DMS79 (cell line): ENCODE results near the gene PCDHB9.
"Not testable (repeated sequence)": the region's sequence is repeated elsewhere in the genome, so short reads cannot be mapped to it uniquely, and the experiment has no call there.

Experiments
- DNase-seq: peaks from one replicate; lab custom pipeline; 2025; lab: John Stamatoyannopoulos, UW

The PCDHB9 gene

GRCh38 chr5:141188682-141189081, 1.7 kb downstream of the PCDHB9 start:
- DNase-seq = not testable (repeated sequence)

GRCh38 chr5:141189131-141189530, 2.2 kb downstream of the PCDHB9 start:
- not testable (repeated sequence) for DNase-seq

DNA sequence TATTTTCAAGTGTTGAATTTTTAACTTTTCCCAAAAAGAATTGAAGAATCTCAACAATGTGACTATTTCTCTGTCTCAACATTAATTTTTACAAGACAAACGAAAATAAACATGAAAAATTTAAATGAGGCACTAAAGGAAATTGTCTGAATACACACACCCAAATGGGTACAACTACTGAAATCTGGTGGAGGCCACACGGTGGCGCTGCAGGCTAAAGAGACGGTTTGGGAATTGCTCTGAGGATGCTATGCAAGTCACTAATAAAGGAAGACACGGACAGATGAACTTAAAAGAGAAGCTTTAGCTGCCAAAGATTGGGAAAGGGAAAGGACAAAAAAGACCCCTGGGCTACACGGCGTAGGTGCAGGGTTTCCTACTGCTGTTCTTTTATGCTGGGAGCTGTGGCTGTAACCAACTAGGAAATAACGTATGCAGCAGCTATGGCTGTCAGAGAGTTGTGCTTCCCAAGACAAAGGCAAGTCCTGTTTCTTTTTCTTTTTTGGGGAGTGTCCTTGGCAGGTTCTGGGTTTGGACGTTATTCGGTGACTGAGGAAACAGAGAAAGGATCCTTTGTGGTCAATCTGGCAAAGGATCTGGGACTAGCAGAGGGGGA, 5.3 kb downstream of the PCDHB9 start, which contains the start of gene PCDHB10:
Gene PCDHB10 (plus strand): TSS at position 244 of the 616 bp plus-strand sequence. CDS start 200 bp downstream, at position 444.
- DNase-seq = no peak

- not testable (repeated sequence) for DNase-seq
These were observed 7.4 kb downstream of the PCDHB9 start for GRCh38 chr5:141194332-141194731.

GRCh38 chr5:141196363-141196762, 9.4 kb downstream of the PCDHB9 start:
- no peak for DNase-seq

DNA sequence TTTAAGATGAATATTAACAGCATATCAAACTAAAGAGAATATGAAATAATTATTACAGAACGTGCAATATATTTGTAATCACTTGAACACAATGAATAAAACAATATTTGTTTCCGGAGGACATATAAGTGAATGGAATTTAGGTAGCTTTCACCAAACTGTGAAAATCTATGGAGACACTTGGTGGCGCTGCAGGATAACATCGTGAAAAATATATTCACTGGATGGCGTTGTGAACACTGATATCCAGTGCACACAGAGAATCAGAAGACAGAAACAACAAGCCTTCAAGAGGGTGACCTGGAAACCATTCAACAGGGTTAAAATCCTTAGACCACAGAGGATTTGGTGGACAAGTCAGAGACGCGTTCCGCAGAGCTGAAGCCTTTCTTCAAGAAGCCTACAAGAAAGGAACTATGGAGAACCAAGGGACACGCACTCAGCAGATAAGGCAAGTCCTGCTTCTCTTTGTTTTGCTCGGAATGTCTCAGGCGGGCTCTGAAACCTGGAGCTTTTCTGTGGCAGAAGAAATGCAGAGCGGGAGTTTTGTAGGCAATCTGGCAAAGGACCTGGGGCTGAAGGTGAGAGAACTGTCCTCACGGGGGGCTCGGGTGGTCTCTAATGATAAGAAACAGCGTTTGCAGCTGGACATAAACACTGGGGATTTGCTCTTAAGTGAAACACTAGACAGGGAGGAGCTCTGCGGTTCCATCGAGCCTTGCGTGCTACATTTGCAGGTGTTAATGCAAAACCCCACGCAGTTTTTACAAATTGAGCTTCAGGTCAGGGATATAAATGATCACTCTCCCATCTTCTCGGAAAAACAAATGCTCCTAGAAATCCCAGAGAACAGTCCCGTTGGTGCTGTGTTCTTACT, 12.6 kb downstream of the PCDHB9 start, which contains the start of gene PCDHB11:
Gene PCDHB11 (plus strand): TSS at position 269 of the 877 bp plus-strand sequence. CDS start 148 bp downstream, at position 417.
- no peak for DNase-seq

- DNase-seq = not testable (repeated sequence)
These were observed 14.2 kb downstream of the PCDHB9 start for GRCh38 chr5:141201126-141201525.

- not testable (repeated sequence) for DNase-seq
These were observed 14.7 kb downstream of the PCDHB9 start for GRCh38 chr5:141201646-141202045.

GRCh38 chr5:141208478-141208877, 21.5 kb downstream of the PCDHB9 start, which contains the start of gene PCDHB12:
TSS of gene PCDHB12 (plus strand) at chr5:141208719. CDS start at chr5:141208908, 189 bp downstream.
- no peak for DNase-seq

- not testable (repeated sequence) for DNase-seq
These were observed 23.3 kb downstream of the PCDHB9 start for GRCh38 chr5:141210281-141210680.

DNA sequence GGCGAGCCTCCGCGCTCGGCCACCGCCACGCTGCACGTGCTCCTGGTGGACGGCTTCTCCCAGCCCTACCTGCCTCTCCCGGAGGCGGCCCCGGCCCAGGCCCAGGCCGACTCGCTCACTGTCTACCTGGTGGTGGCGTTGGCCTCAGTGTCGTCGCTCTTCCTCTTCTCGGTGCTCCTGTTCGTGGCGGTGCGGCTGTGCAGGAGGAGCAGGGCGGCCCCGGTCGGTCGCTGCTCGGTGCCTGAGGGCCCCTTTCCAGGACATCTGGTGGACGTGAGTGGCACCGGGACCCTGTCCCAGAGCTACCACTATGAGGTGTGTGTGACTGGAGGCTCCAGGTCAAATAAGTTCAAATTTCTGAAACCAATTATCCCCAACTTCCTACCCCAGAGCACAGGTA, 23.9 kb downstream of the PCDHB9 start:
- DNase-seq = not testable (repeated sequence)

DNA sequence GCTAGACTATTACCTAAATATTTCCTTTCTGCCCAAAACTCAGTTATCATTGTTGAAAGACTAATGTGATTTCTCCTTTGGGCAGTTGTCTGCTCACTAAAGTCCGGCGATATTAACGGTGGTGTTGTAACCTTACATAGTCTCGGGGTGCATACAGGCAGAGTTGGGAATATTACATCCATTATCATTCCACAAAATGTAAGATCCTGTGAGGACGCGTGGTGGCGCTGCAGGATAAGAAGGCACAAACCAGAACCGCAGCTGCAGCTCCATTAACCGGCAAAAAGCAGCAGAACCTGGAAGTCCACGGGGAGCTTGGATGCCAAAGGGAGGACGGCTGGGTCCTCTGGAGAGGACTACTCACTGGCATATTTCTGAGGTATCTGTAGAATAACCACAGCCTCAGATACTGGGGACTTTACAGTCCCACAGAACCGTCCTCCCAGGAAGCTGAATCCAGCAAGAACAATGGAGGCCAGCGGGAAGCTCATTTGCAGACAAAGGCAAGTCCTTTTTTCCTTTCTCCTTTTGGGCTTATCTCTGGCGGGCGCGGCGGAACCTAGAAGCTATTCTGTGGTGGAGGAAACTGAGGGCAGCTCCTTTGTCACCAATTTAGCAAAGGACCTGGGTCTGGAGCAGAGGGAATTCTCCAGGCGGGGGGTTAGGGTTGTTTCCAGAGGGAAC, 26.8 kb downstream of the PCDHB9 start, which contains the start of gene PCDHB13:
Gene PCDHB13 (plus strand): TSS at position 264 of the 684 bp plus-strand sequence. CDS start 205 bp downstream, at position 469.
- DNase-seq = not testable (repeated sequence)

DNA sequence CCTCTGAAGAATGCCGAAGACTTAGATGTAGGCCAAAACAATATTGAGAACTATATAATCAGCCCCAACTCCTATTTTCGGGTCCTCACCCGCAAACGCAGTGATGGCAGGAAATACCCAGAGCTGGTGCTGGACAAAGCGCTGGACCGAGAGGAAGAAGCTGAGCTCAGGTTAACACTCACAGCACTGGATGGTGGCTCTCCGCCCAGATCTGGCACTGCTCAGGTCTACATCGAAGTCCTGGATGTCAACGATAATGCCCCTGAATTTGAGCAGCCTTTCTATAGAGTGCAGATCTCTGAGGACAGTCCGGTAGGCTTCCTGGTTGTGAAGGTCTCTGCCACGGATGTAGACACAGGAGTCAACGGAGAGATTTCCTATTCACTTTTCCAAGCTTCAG, 27.6 kb downstream of the PCDHB9 start:
- DNase-seq = not testable (repeated sequence)

- DNase-seq = not testable (repeated sequence)
These were observed 28.5 kb downstream of the PCDHB9 start for GRCh38 chr5:141215504-141215903.

- not testable (repeated sequence) for DNase-seq
These were observed 29.1 kb downstream of the PCDHB9 start for GRCh38 chr5:141216035-141216434.

- no peak for DNase-seq
These were observed 36.3 kb downstream of the PCDHB9 start, which contains the start of gene PCDHB14 for GRCh38 chr5:141223112-141223783. TSS of gene PCDHB14 (plus strand) at chr5:141223343. CDS start at chr5:141223506, 163 bp downstream.

- not testable (repeated sequence) for DNase-seq
These were observed 37.9 kb downstream of the PCDHB9 start for GRCh38 chr5:141224844-141225243.

- not testable (repeated sequence) for DNase-seq
These were observed 38.5 kb downstream of the PCDHB9 start for GRCh38 chr5:141225421-141225820.

DNA sequence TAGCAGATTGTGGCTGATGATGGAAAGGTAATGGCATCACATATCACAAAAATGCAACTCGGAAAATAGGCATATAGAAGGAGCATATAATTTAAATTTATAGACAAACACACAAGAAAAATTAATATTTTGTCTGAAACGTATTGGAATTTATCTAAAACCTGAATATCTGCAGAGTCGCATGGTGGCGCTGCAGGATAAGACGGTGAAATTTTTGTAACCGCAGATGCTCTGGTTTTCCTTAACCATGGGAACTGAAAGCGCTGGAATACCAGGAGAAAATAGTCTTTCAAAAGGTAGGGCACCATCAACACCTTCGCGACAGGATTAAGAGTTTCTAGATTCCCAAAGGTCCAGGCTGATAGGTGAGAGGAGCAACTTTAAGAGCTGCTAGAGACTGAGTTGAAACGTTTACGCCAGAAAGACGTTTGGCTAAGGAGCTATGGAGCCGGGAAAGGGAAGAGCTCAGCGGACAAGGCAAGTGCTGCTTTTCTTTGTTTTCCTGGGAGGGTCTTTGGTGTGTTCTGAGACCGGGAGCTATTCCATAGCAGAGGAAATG, 47.2 kb downstream of the PCDHB9 start:
- no peak for DNase-seq

GRCh38 chr5:141235922-141236321, 49.0 kb downstream of the PCDHB9 start:
- DNase-seq = not testable (repeated sequence)
